Right atrium auricular region (tissue), 2 donors: ENCODE measurements around the gene TOM1L2. TPM values are rescaled to one million over a fixed set of nuclear protein-coding genes. Genes with fewer than 3 reads are reported as not detected.

Experiments
- DNase-seq: peaks from one replicate; pipeline ENCODE4 v3.0.0-alpha.2; 2019; ENCODE audit warnings: low spot score
- H3K27ac ChIP-seq, 2 donors: fragments of 200-600 bp; sonication (generic); 1 replicate in 1 of 2; 2 replicates in 1 of 2; pipeline ENCODE4 v1.5.1; 2016 to 2019
- H3K27me3 ChIP-seq, 2 donors: fragments of 200-600 bp; sonication (generic); one replicate each; pipeline versions ENCODE4 v1.5.1 to v1.6.0; 2017 to 2019
- H3K36me3 ChIP-seq: fragments of 200-600 bp; sonication (generic); one replicate; pipeline ENCODE4 v1.5.1; 2016
- H3K4me1 ChIP-seq, 2 donors: fragments of 200-600 bp; sonication (generic); one replicate each; pipeline versions ENCODE4 v1.5.1 to v1.6.0; 2017 to 2019
- H3K4me3 ChIP-seq, 2 donors: fragments of 200-600 bp; sonication (generic); 1 replicate in 1 of 2; 2 replicates in 1 of 2; pipeline ENCODE4 v1.5.1; 2017 to 2019; ENCODE audit warnings: mild to moderate bottlenecking in 1 of 2, moderate library complexity in 1 of 2
- H3K9me3 ChIP-seq, 2 donors: fragments of 200-600 bp; sonication (generic); one replicate each; pipeline ENCODE4 v1.5.1; 2019
- CTCF ChIP-seq, 2 donors: fragments of 200-600 bp; sonication (generic); IDR thresholded peaks; one replicate each; pipeline ENCODE4 v1.5.1; 2019; ENCODE audit warnings: antibody characterized with exemption in 2 of 2
- total RNA-seq, 2 donors: library from RNA; depleted of rRNA; stranded (reverse); fragments of >200 nt; gene quantifications; one replicate each; pipeline ENCODE4 v1.1.0, GENCODE V29; 2016

Gene TOM1L2
- total RNA-seq, 2 donors from 2014 or later: 186 to 347 TPM

GRCh38 chr17:17856386-17856785 is 115.8 kb downstream of the TOM1L2 start:
- no peaks in the 10 kb centered on the region for H3K27me3 ChIP-seq
- H3K36me3 ChIP-seq: peaks cover 9% of the 10 kb centered on the region
- peaks cover 0 to 32% of the 10 kb centered on the region in 2 donors for H3K4me1 ChIP-seq
- DNase-seq: no peak
- TF ChIP-seq CTCF (IDR thresholded peaks at IDR 0.05): no peak
- H3K9me3 ChIP-seq: no peaks in the 10 kb centered on the region
- H3K4me3 ChIP-seq: no peak overlapping the region
- no peak overlapping the region for H3K27ac ChIP-seq

GRCh38 chr17:17855976-17856375 is 116.2 kb downstream of the TOM1L2 start:
- H3K27me3 ChIP-seq: no peaks in the 10 kb centered on the region
- H3K36me3 ChIP-seq: peaks cover 5% of the 10 kb centered on the region
- H3K4me3 ChIP-seq: no peak overlapping the region
- H3K9me3 ChIP-seq: no peaks in the 10 kb centered on the region
- no peak for TF ChIP-seq CTCF (IDR thresholded peaks at IDR 0.05)
- no peak for DNase-seq
- H3K27ac ChIP-seq: no peak overlapping the region
- H3K4me1 ChIP-seq: peaks cover 0 to 36% of the 10 kb centered on the region in 2 donors

- no peak overlapping the region for H3K4me3 ChIP-seq
- no peaks in the 10 kb centered on the region for H3K36me3 ChIP-seq
- peaks cover 0 to 45% of the 10 kb centered on the region in 2 donors for H3K4me1 ChIP-seq
- H3K27ac ChIP-seq: no peak overlapping the region
- no peaks in the 10 kb centered on the region for H3K27me3 ChIP-seq
- no peaks in the 10 kb centered on the region for H3K9me3 ChIP-seq
- no peak for DNase-seq
- TF ChIP-seq CTCF (IDR thresholded peaks at IDR 0.05): no peak
These were observed 118.3 kb downstream of the TOM1L2 start for GRCh38 chr17:17853811-17854447.

- H3K36me3 ChIP-seq: no peaks in the 10 kb centered on the region
- no peak overlapping the region for H3K4me3 ChIP-seq
- no peak overlapping the region for H3K27ac ChIP-seq
- no peak for DNase-seq
- H3K4me1 ChIP-seq: peaks cover 0 to 55% of the 10 kb centered on the region in 2 donors
- no peak for TF ChIP-seq CTCF (IDR thresholded peaks at IDR 0.05)
- H3K9me3 ChIP-seq: no peaks in the 10 kb centered on the region
- H3K27me3 ChIP-seq: no peaks in the 10 kb centered on the region
These were observed 119.3 kb downstream of the TOM1L2 start for GRCh38 chr17:17852930-17853329.

- DNase-seq: no peak
- H3K27me3 ChIP-seq: no peaks in the 10 kb centered on the region
- H3K4me3 ChIP-seq: no peak overlapping the region
- H3K27ac ChIP-seq: peak overlapping the region; percentile 78 to 85
- peaks cover 0 to 51% of the 10 kb centered on the region in 2 donors for H3K4me1 ChIP-seq
- no peaks in the 10 kb centered on the region for H3K9me3 ChIP-seq
- peaks cover 15% of the 10 kb centered on the region for H3K36me3 ChIP-seq
- no peak for TF ChIP-seq CTCF (IDR thresholded peaks at IDR 0.05)
These were observed 120.8 kb downstream of the TOM1L2 start for GRCh38 chr17:17851103-17852002.
